ENCODE results near the gene RTF2. TPM values are rescaled to one million over a fixed set of nuclear protein-coding genes. Genes with fewer than 3 reads are reported as not detected.
"Not testable (repeated sequence)": the region's sequence is repeated elsewhere in the genome, so short reads cannot be mapped to it uniquely, and the experiment has no call there.

Gene RTF2
- polyA plus RNA-seq, 12 donors = 91.7 to 162 (median 102) TPM; not detected in 1

DNA sequence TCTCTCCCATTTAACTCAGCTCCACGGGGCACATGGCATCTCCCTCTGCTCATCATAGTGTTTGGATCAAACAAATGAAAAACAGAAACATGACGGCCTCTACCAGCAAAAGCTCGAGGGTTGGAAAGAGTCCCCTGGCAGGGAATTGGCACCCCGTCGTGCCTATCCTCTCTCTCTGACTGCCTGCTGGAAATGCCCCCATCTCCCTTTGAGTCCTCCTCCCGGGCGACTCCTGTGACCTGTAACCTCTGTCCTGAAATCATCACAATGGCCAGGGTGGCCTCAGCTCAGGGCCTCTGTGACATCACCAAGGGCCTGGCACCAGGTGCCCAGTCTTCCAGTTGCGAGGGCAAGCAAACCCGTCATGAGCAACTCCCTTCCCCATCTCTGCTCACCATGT lies 64.5 kb downstream of the RTF2 start, which contains the start of gene FAM209B:
FAM209B (plus strand) TSS at position 301 of the 400 bp plus-strand sequence; CDS start at position 397, 96 bp downstream.
- not testable (repeated sequence) for DNase-seq

DNA sequence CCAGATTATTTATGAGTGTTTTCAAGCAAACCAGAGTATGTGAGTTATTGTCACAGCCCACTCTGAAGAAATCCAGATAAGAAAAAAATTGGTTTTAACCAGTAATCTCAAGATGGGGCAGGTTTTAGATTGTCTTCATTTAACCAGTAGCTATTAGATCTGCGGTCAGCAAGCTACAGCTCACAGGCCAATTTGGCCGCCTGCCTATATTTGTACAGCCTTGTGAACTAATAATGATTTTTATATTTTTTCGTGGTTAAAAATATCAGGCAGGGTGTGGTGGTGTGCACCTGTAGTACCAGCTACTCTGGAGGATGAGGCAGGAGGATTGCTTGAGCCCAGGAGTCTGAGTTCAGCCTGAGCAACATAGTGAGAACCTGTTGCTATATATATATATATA lies 69.6 kb downstream of the RTF2 start:
- DNase-seq = no peak

DNA sequence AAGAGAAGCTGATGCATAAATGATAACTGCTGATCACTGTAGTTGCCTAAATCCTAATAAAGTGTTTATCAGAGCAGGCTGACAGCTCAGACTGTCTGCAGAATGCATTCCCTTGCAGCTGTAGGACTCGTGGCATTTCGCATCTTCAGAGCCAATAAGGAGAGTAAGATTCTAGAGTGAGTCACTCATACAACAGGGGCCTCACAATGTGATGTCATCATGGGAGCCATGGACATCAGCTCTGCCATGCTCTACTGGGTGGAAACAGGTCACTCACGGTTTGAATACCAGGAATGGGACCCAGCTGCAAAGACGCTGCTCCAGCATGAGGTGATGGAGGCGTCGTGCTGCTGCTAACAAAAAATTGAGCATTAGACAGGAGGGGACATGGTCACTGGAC lies 72.0 kb downstream of the RTF2 start:
- DNase-seq = no peak

DNA sequence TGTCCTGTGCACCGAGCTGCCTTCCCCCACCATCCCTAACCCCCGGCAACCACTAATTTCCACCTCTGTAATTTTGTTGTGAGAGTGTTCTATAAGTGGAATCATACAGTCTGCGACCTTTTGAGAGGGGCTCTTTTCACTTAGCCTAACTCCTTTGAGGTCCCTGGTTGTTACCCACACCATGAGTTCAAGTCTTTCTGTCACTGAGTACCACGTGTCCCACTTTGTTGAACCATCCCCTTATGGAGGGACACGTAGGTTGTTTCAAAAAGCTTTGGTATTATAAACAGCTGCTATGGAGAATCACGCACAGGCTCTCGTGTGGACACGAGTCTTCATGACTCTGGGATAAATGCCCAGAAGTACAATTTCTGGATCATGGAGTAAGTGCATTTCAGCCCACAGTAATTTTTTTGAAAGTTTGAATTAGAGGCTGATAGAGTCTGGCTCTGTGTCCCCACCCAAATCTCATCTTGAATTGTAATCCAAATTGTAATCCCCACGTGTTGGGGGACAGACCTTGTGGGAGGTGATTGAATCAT lies 74.1 kb downstream of the RTF2 start:
- peak; percentile 19 for DNase-seq

- DNase-seq = no peak
Observed at GRCh38 chr20:56551571-56551970, 83.1 kb downstream of the RTF2 start.

DNA sequence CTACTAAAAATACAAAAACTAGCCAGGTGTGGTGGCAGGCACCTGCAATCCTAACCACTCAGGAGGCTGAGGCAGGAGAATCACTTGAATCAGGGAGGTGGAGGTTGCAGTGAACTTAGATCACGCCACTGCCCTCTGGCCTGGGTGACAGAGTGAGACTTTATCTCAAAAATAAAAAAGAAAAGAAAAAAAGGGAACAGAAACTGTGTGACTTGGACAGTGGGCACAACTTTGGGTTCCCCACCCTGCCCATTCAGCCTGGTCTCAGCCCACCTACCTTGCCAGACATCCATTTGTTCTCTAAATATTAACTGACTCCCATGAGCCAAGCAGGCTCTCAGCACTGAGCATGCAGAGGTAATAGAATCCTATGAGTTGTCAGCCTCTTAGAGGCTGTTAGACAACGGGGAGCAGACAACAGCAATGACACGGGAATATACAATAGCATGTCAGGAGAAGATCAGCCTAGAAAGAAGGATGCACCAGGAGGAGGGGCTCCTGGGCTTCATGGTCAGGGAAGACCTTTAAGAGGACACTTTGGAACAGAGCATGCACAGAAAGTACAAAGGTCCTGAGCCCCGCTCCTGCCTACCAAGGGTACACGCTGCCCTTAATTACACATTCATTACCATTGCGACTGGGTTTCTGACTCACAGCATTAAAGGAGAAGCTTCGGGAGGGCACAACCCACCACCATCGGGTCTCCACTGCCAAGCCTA lies 84.6 kb downstream of the RTF2 start:
- no peak for DNase-seq

DNA sequence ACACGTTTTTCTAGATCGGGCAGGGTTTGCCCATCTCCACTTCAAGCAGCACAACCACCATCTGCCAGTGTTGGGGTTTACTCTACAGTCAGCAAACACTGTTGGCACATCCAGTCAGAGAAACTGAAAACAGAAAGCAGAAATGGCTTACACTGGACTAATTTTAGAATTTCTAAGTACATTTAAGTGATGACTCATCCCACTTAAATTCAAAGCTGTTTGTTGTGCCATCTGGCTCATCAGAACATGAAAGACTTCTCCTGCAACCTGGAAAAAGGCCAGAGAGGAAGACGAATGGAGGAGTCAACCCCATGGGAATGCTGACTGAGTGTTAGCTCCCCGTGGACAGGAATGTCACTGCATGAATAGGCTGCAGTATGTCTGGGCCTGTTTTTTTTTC lies 86.4 kb downstream of the RTF2 start:
- peak; percentile 35 for DNase-seq

DNA sequence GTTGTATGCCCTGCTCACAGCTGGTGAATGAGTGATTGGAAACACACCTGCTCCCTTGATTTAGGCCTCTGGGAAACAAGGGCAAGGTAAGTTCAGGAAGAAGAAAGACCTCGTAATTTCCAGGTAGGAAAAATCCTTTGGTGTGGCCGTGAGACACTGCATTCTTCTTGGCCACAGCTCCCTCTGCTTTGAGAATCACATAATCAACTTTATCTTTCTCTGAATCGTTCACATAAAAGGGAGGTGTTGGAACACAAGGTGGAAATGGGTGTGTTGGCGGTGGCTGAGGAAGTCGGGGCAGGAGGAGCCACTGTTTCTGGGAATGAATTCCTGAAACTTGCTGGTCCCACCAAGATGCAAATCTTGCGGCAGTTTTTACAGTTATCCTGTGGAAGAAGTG lies 90.5 kb downstream of the RTF2 start:
- no peak for DNase-seq

GRCh38 chr20:56564526-56564925 lies 96.1 kb downstream of the RTF2 start:
- DNase-seq = not testable (repeated sequence)

DNA sequence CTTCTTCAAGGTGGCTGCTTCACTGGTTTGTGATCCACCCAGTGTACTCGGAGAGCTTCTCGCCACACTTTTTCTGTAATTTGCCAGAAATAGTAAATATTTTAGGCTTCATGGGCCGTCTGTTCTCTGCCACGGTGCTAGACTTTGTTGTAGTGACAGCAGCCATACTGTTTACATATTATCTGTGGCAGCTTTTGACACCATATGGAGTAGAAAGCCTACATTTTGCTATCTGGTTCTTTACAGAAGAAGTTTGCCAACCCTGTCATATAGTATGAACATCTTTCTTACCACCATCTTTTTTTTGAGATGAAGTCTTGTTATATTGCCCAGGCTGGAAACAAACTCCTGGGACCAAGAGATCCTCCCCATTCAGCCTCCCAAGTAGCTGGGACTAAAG lies 97.1 kb downstream of the RTF2 start:
- no peak for DNase-seq

DNA sequence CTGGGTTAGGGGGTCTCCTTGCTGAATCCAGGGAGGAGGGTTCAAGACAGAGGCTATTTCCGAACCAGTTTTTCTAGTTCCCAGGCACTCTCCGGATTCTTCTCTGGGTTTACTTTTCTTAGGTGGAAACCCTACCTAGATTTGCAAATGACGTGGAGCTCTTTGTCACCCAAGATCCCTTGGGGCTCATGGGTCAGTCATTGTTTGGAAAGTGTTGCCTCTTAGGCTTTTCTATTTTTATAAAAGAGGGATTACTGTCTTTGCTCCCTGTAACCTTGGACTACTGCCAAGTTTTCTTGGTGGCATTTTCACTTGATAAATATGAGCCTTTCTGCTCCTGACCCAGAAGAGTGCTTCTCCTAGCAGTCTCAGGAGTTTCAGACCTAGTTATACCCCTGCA lies 98.2 kb downstream of the RTF2 start:
- DNase-seq = no peak

Other genes with a start within 250 kb of the RTF2 start
- not detected for gene MC3R, start 219.9 kb upstream of the RTF2 start, polyA plus RNA-seq (ENCODE audit: insufficient read length in 12 of 12)
- gene FAM210B, start 109.7 kb upstream of the RTF2 start, polyA plus RNA-seq (ENCODE audit: insufficient read length in 12 of 12) = 100 to 1,000 TPM in 1 of 12 donors, 10 to 100 TPM in 11; 36.7 to 188 (median 44.9) TPM
- 10 to 100 TPM in 4 of 12 donors, 1 to 10 TPM in 7, not detected in 1; 5.1 to 14.4 (median 9.4) TPM for gene AURKA, start 76.4 kb upstream of the RTF2 start, polyA plus RNA-seq (ENCODE audit: insufficient read length in 12 of 12)
- 10 to 100 TPM in 11 of 12 donors, not detected in 1; 19.4 to 36.0 (median 30.7) TPM for gene CSTF1, start 76.0 kb upstream of the RTF2 start, polyA plus RNA-seq (ENCODE audit: insufficient read length in 12 of 12)
- 1 to 10 TPM in 10 of 12 donors, not detected in 2; 3.4 to 8.9 (median 7.1) TPM for gene CASS4, start 56.4 kb upstream of the RTF2 start, polyA plus RNA-seq (ENCODE audit: insufficient read length in 12 of 12)
- gene FAM209A, start 56.1 kb downstream of the RTF2 start, polyA plus RNA-seq (ENCODE audit: insufficient read length in 12 of 12) = under 1 TPM in 3 of 12 donors, not detected in 9; 0.24 to 0.45 (median 0.25) TPM
- under 1 TPM in 1 of 12 donors, not detected in 11; 0.48 TPM for gene FAM209B, start 64.6 kb downstream of the RTF2 start, polyA plus RNA-seq (ENCODE audit: insufficient read length in 12 of 12)
- gene TFAP2C, start 160.7 kb downstream of the RTF2 start, polyA plus RNA-seq (ENCODE audit: insufficient read length in 12 of 12) = 10 to 100 TPM in 2 of 12 donors, 1 to 10 TPM in 1, under 1 TPM in 4, not detected in 5; 0.11 to 25.5 (median 0.20) TPM

All from muscle of arm (tissue), 12 donors.